ENCODE data around the gene EDNRA.

- TF ChIP-seq, protein P1, sequence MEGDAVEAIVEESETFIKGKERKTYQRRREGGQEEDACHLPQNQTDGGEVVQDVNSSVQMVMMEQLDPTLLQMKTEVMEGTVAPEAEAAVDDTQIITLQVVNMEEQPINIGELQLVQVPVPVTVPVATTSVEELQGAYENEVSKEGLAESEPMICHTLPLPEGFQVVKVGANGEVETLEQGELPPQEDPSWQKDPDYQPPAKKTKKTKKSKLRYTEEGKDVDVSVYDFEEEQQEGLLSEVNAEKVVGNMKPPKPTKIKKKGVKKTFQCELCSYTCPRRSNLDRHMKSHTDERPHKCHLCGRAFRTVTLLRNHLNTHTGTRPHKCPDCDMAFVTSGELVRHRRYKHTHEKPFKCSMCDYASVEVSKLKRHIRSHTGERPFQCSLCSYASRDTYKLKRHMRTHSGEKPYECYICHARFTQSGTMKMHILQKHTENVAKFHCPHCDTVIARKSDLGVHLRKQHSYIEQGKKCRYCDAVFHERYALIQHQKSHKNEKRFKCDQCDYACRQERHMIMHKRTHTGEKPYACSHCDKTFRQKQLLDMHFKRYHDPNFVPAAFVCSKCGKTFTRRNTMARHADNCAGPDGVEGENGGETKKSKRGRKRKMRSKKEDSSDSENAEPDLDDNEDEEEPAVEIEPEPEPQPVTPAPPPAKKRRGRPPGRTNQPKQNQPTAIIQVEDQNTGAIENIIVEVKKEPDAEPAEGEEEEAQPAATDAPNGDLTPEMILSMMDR (IDR thresholded peaks at IDR 0.05): no peak
- TF ChIP-seq POLR2A (IDR thresholded peaks at IDR 0.05): no peak
Measured at GRCh38 chr4:147543034-147543433, 62.1 kb downstream of the EDNRA start.

Measured in esophagus squamous epithelium (tissue), 4 donors.